ENCODE measurements around the gene METTL8. TPM values are rescaled to one million over a fixed set of nuclear protein-coding genes. Genes with fewer than 3 reads are reported as not detected.
A peak's percentile ranks its signal among the peaks of the same experiment; 100 is the strongest.

The METTL8 gene
- total and polyA plus RNA-seq, 2 of the 13 experiments (the other 11 are each of a cell fraction or from before 2014, with no cell fraction given), result 18.6 to 68.2 TPM

DNA sequence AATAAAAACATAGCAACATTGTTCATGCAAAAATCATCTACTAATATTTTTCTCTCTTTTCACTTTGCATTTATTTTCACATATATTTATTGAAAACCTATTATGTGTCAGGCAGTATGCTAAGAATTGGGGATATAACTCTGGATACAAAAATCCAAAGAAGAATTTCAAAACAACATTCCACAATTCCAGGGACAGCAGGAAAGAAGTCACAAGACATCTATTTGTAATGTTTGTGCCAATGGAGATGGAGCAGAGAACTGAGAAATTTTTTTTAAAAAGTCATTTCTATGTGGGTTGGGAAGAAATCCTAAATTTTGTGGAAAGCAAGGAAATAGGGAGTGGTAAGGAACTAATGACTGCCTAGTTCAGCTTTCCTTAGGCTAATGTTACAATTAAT lies 144.5 kb downstream of the METTL8 start:
- CTCF ChIA-PET (ENCODE audit: low intra/inter-chr PET ratio, low total read pairs), result no interaction called here
- H3K27me3 ChIP-seq (ENCODE audit: control insufficient read depth in 1 of 2, insufficient read depth in 2 of 2, low read length in 2 of 2), result no peaks in the 10 kb centered on the region; a peak in 1 of 5 replicates
- no peaks in the 10 kb centered on the region for H3K9me3 ChIP-seq (ENCODE audit: low read length)
- no peak overlapping the region for H3K4me3 ChIP-seq (replicated peaks in 1 of 3; ENCODE audit: insufficient read depth in 1 of 3, low read depth in 2 of 3, low read length in 3 of 3)
- no peak overlapping the region for H2AFZ ChIP-seq (ENCODE audit: low read length)
- DNase-seq (ENCODE audit: low spot score), result no peak
- no TSS peak for BruUV-seq (replicated peaks)
- no peaks in the 10 kb centered on the region for H3K36me3 ChIP-seq (replicated peaks in 1 of 2; ENCODE audit: control insufficient read depth in 1 of 2, insufficient read depth in 2 of 2, low read length in 2 of 2)
- H3K27ac ChIP-seq (ENCODE audit: extremely low read length, insufficient read depth, low read length), result no peak overlapping the region
- FAIRE-seq, result no peak
- TF ChIP-seq JARID2 (CRISPR knock-in tag; IDR thresholded peaks at IDR 0.05; ENCODE audit: insufficient replicate concordance) (no peak), CENPX (CRISPR knock-in tag; IDR thresholded peaks at IDR 0.05) (no peak), ISX (CRISPR knock-in tag; conservative IDR thresholded peaks at IDR 0.05) (no peak)
- TF ChIP-seq, protein P1, sequence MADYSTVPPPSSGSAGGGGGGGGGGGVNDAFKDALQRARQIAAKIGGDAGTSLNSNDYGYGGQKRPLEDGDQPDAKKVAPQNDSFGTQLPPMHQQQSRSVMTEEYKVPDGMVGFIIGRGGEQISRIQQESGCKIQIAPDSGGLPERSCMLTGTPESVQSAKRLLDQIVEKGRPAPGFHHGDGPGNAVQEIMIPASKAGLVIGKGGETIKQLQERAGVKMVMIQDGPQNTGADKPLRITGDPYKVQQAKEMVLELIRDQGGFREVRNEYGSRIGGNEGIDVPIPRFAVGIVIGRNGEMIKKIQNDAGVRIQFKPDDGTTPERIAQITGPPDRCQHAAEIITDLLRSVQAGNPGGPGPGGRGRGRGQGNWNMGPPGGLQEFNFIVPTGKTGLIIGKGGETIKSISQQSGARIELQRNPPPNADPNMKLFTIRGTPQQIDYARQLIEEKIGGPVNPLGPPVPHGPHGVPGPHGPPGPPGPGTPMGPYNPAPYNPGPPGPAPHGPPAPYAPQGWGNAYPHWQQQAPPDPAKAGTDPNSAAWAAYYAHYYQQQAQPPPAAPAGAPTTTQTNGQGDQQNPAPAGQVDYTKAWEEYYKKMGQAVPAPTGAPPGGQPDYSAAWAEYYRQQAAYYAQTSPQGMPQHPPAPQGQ (CRISPR knock-in tag; IDR thresholded peaks at IDR 0.05; ENCODE audit: borderline replicate concordance), result no peak
- POLR2A ChIA-PET, result no interaction called here
- in situ Hi-C loops (cut with HindIII; ENCODE audit: extremely low pct_ligation_motif_present, low pct_unique_long_range_greater_than_20kb), result no loop called here
- H3K4me1 ChIP-seq (ENCODE audit: insufficient read depth, low read length), result peaks cover 2% of the 10 kb centered on the region
- intact Hi-C loops (cut with micrococcal nuclease; ENCODE audit: unreplicated experiment), result no loop called here
- H3K9ac ChIP-seq (ENCODE audit: insufficient read depth, low read depth, low read length), result no peak overlapping the region
- no peak for ATAC-seq
- H3K4me2 ChIP-seq (ENCODE audit: low read depth, low read length), result no peak overlapping the region
- no peaks in the 10 kb centered on the region for H3K79me2 ChIP-seq (ENCODE audit: insufficient read depth, low read length)
- no peaks in the 10 kb centered on the region for H4K20me1 ChIP-seq (ENCODE audit: insufficient read depth, low read length)

DNA sequence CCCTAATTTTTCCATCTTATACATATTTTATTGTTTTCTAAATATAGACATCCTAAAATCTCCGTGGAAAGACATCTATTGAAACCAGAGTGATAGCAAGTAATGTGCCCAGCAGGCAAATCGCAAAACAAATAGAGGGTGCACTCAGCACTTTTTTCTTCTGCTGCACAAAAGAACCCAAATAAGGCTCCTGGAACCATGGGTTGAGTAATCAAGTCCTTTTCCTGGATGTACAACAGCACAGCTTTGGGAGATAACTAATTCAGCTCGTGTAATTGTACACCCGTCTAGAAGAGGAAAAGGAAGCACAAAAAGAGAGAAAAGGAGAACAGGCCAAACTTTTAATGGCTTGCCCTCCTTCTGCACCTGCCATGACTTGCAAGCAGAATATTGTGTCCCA lies 146.2 kb downstream of the METTL8 start:
- Histone ChIP-seq H3K4me1 (ENCODE audit: insufficient read depth, low read length) (peaks cover 13% of the 10 kb centered on the region), H3K36me3 (replicated peaks in 1 of 2; ENCODE audit: control insufficient read depth in 1 of 2, insufficient read depth in 2 of 2, low read length in 2 of 2) (no peaks in the 10 kb centered on the region), H3K9ac (ENCODE audit: insufficient read depth, low read depth, low read length) (no peak overlapping the region), H3K9me3 (ENCODE audit: low read length) (no peaks in the 10 kb centered on the region), H3K27me3 (ENCODE audit: control insufficient read depth in 1 of 2, insufficient read depth in 2 of 2, low read length in 2 of 2) (no peaks in the 10 kb centered on the region; a peak in 1 of 5 replicates), H3K4me2 (ENCODE audit: low read depth, low read length) (no peak overlapping the region), H4K20me1 (ENCODE audit: insufficient read depth, low read length) (no peaks in the 10 kb centered on the region), H3K27ac (ENCODE audit: extremely low read length, insufficient read depth, low read length) (no peak overlapping the region), H3K4me3 (replicated peaks in 1 of 3; ENCODE audit: insufficient read depth in 1 of 3, low read depth in 2 of 3, low read length in 3 of 3) (no peak overlapping the region), H2AFZ (ENCODE audit: low read length) (no peak overlapping the region), H3K79me2 (ENCODE audit: insufficient read depth, low read length) (no peaks in the 10 kb centered on the region)
- POLR2A ChIA-PET, result interaction anchor here (1.0 kb wide), 1 partner anchor 314 kb away, joined by 3 read pairs; no protein-coding TSS in a partner anchor
- CTCF ChIA-PET (ENCODE audit: low intra/inter-chr PET ratio, low total read pairs), result no interaction called here
- 21% methylated on average over 4 of the region's 4 CpGs for WGBS (ENCODE audit: low lambda C conversion rate)
- DNase-seq (ENCODE audit: low spot score), result no peak
- intact Hi-C loops (cut with micrococcal nuclease; ENCODE audit: unreplicated experiment) (no loop called here), in situ Hi-C loops (cut with HindIII; ENCODE audit: extremely low pct_ligation_motif_present, low pct_unique_long_range_greater_than_20kb) (no loop called here)
- no TSS peak for BruUV-seq (replicated peaks)
- TF ChIP-seq, protein P2, sequence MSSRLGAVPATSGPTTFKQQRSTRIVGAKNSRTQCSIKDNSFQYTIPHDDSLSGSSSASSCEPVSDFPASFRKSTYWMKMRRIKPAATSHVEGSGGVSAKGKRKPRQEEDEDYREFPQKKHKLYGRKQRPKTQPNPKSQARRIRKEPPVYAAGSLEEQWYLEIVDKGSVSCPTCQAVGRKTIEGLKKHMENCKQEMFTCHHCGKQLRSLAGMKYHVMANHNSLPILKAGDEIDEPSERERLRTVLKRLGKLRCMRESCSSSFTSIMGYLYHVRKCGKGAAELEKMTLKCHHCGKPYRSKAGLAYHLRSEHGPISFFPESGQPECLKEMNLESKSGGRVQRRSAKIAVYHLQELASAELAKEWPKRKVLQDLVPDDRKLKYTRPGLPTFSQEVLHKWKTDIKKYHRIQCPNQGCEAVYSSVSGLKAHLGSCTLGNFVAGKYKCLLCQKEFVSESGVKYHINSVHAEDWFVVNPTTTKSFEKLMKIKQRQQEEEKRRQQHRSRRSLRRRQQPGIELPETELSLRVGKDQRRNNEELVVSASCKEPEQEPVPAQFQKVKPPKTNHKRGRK (CRISPR knock-in tag; IDR thresholded peaks at IDR 0.05), result no peak
- no peak for ATAC-seq
- peak; percentile 37 for FAIRE-seq

Measured in HepG2 (cell line).